Mammary epithelial cell (primary cell): ENCODE results near the gene CFAP73.

Source experiments
- EZH2 ChIP-seq: IDR thresholded peaks from 2 replicates; pipeline ENCODE4 v1.6.1; 2012; ENCODE audit warnings: low read length, inconsistent platforms, borderline replicate concordance
- TF ChIP-seq, protein P1 (sequence below), 2 donors: IDR thresholded peaks in 1 of 2; conservative IDR thresholded peaks in 1 of 2; 2 replicates each; pipeline ENCODE4 v1.5.1; 2011 to 2012; ENCODE audit warnings: inconsistent platforms in 2 of 2, low read length in 2 of 2, mild to moderate bottlenecking in 2 of 2, control low read depth in 1 of 2, low read depth in 1 of 2; ENCODE audit not compliant: insufficient read depth in 1 of 2; ENCODE audit errors: extremely low read depth in 1 of 2

DNA sequence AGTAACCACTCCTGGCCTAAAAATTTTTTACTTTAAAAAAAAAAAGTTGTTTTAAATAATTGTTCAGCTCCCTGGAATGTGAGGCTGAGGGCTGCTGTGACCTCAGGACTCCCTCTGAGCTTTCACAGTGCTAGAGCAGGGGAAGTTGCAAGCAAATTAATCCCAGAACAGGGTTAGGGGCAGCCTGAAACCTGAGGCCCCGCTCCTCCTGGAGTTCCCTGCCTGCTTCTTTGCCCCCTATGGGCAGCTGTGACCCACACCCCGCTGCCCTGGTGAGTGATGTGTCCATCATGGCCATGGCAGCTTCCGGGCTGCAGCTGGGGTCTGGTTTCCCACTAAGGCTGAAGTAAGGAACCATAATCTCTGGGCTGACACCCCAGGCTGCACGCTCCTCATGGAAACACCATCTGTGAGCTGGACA, 45.5 kb downstream of the CFAP73 start:
- TF ChIP-seq, protein P1, sequence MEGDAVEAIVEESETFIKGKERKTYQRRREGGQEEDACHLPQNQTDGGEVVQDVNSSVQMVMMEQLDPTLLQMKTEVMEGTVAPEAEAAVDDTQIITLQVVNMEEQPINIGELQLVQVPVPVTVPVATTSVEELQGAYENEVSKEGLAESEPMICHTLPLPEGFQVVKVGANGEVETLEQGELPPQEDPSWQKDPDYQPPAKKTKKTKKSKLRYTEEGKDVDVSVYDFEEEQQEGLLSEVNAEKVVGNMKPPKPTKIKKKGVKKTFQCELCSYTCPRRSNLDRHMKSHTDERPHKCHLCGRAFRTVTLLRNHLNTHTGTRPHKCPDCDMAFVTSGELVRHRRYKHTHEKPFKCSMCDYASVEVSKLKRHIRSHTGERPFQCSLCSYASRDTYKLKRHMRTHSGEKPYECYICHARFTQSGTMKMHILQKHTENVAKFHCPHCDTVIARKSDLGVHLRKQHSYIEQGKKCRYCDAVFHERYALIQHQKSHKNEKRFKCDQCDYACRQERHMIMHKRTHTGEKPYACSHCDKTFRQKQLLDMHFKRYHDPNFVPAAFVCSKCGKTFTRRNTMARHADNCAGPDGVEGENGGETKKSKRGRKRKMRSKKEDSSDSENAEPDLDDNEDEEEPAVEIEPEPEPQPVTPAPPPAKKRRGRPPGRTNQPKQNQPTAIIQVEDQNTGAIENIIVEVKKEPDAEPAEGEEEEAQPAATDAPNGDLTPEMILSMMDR (conservative IDR thresholded peaks at IDR 0.05 in 1 of 2, IDR thresholded peaks at IDR 0.05 in 1 of 2; ENCODE audit: extremely low read depth in 1 of 2, insufficient read depth in 1 of 2, low read depth in 1 of 2, low read length in 2 of 2) = no peak
- TF ChIP-seq EZH2 = no peak
